Endothelial cell of umbilical vein (primary cell): ENCODE results near the gene ZNF362.

Experiments
- EZH2 ChIP-seq: IDR thresholded peaks from 2 replicates; pipeline ENCODE4 v1.6.1; 2012; ENCODE audit warnings: borderline replicate concordance, low read depth, mild to moderate bottlenecking, moderate library complexity, low read length, inconsistent platforms; ENCODE audit not compliant: severe bottlenecking
- TF ChIP-seq, protein P1 (sequence below), 2 donors: IDR thresholded peaks; 1 replicate in 1 of 2; 2 replicates in 1 of 2; pipeline ENCODE4 v1.5.1; 2011; ENCODE audit warnings: low read length in 2 of 2, mild to moderate bottlenecking in 2 of 2, moderate library complexity in 2 of 2, control low read depth in 1 of 2, inconsistent platforms in 1 of 2, low read depth in 1 of 2; ENCODE audit not compliant: insufficient read depth in 1 of 2; ENCODE audit errors: extremely low read depth in 1 of 2
- TF ChIP-seq, protein P2 (sequence below): IDR thresholded peaks from 2 replicates; pipeline ENCODE4 v1.6.1; 2011; ENCODE audit not compliant: insufficient read depth, insufficient read length

DNA sequence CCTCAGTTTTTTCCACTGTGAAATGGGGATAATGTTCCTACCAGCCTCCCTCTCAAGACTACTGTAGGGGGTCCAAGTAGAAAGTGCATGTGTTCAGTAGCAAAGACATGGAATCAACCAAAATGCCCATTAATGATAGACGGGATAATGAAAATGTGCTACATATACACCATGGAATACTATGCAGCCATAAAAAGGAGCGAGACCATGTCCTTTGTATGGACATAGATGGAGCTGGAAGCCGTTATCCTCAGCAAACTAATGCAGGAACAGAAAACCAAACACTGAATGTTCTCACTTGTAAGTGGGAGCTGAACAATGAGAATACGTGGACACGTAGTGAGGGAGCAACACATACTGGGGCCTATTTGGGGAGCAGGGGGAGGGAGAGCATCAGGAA, 6.1 kb upstream of the ZNF362 start:
- TF ChIP-seq, protein P1, sequence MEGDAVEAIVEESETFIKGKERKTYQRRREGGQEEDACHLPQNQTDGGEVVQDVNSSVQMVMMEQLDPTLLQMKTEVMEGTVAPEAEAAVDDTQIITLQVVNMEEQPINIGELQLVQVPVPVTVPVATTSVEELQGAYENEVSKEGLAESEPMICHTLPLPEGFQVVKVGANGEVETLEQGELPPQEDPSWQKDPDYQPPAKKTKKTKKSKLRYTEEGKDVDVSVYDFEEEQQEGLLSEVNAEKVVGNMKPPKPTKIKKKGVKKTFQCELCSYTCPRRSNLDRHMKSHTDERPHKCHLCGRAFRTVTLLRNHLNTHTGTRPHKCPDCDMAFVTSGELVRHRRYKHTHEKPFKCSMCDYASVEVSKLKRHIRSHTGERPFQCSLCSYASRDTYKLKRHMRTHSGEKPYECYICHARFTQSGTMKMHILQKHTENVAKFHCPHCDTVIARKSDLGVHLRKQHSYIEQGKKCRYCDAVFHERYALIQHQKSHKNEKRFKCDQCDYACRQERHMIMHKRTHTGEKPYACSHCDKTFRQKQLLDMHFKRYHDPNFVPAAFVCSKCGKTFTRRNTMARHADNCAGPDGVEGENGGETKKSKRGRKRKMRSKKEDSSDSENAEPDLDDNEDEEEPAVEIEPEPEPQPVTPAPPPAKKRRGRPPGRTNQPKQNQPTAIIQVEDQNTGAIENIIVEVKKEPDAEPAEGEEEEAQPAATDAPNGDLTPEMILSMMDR (IDR thresholded peaks at IDR 0.05; ENCODE audit: extremely low read depth in 1 of 2, insufficient read depth in 1 of 2, low read depth in 1 of 2, low read length in 2 of 2), result no peak
- TF ChIP-seq EZH2, result no peak
- TF ChIP-seq, protein P2, sequence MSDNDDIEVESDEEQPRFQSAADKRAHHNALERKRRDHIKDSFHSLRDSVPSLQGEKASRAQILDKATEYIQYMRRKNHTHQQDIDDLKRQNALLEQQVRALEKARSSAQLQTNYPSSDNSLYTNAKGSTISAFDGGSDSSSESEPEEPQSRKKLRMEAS, result no peak
